GM18861 (cell line): ENCODE measurements around the gene KRTAP10-2.

Experiments
- ATAC-seq: cut with Tn5 transposase; IDR thresholded peaks from one replicate; pipeline ENCODE4 v1.9.1; 2021; ENCODE audit not compliant: unreplicated experiment

KRTAP10-2 gene

GRCh38 chr21:44515359-44516165, 35.7 kb downstream of the KRTAP10-2 start:
- no peak for ATAC-seq

GRCh38 chr21:44514746-44515358, 36.5 kb downstream of the KRTAP10-2 start:
- ATAC-seq: no peak

- no peak for ATAC-seq
Measured at GRCh38 chr21:44514218-44514520, 37.1 kb downstream of the KRTAP10-2 start.

- no peak for ATAC-seq
Measured at GRCh38 chr21:44513389-44514217, 37.7 kb downstream of the KRTAP10-2 start.

GRCh38 chr21:44512496-44513388, 38.6 kb downstream of the KRTAP10-2 start:
- ATAC-seq: no peak

GRCh38 chr21:44511938-44512275, 39.4 kb downstream of the KRTAP10-2 start:
- no peak for ATAC-seq

GRCh38 chr21:44511219-44511937, 39.9 kb downstream of the KRTAP10-2 start:
- ATAC-seq: no peak

- no peak for ATAC-seq
Measured at GRCh38 chr21:44510508-44511218, 40.6 kb downstream of the KRTAP10-2 start.

GRCh38 chr21:44510109-44510507, 41.2 kb downstream of the KRTAP10-2 start:
- ATAC-seq: no peak

- ATAC-seq: no peak
Measured at GRCh38 chr21:44509539-44509938, 41.8 kb downstream of the KRTAP10-2 start.

GRCh38 chr21:44508711-44509445, 42.4 kb downstream of the KRTAP10-2 start:
- ATAC-seq: no peak

GRCh38 chr21:44508426-44508710, 42.9 kb downstream of the KRTAP10-2 start:
- no peak for ATAC-seq

GRCh38 chr21:44507673-44508425, 43.5 kb downstream of the KRTAP10-2 start:
- no peak for ATAC-seq

GRCh38 chr21:44506279-44507255, 44.7 kb downstream of the KRTAP10-2 start:
- ATAC-seq: no peak

GRCh38 chr21:44505673-44506278, 45.5 kb downstream of the KRTAP10-2 start:
- ATAC-seq: no peak

GRCh38 chr21:44503901-44504399, 47.4 kb downstream of the KRTAP10-2 start:
- ATAC-seq: no peak
